Mucosa of descending colon (tissue), 3 donors: Measurements from ENCODE around the gene SLC9A3. TPM values are rescaled to one million over a fixed set of nuclear protein-coding genes. Genes with fewer than 3 reads are reported as not detected.

Experiments used
- ATAC-seq: fragments of 200-7000 bp; cut with Tn5 transposase; one replicate; pipeline ENCODE4 v1.9.1; 2020; ENCODE audit warnings: mild to moderate bottlenecking, moderate library complexity
- DNase-seq, 3 donors: peaks; one replicate each; pipeline ENCODE4 v3.0.0-alpha.2; 2020
- H3K36me3 ChIP-seq: fragments of 200-600 bp; one replicate; pipeline ENCODE4 v1.8.0; 2021; ENCODE audit warnings: low read depth, mild to moderate bottlenecking
- H3K4me1 ChIP-seq: fragments of 200-600 bp; one replicate; pipeline ENCODE4 v1.8.0; 2021; ENCODE audit warnings: low read depth, mild to moderate bottlenecking
- H3K4me3 ChIP-seq: fragments of 200-600 bp; one replicate; pipeline ENCODE4 v1.8.0; 2021; ENCODE audit warnings: mild to moderate bottlenecking
- H3K9me3 ChIP-seq: fragments of 200-600 bp; one replicate; pipeline ENCODE4 v1.8.0; 2021; ENCODE audit warnings: mild to moderate bottlenecking
- intact Hi-C, 2 donors: fragments of 100-400 bp; cut with DNase I in 1 of 2; cut with micrococcal nuclease in 1 of 2; formaldehyde crosslinking; loops; one replicate each; pipeline versions ENCODE4 v1.11.0 to v1.11.1; 2022; cut with DNase I, micrococcal nuclease
- total RNA-seq, 3 donors: library from RNA; stranded (reverse); fragmentation: NEBNext Ultra II Directional in 2 of 3; extraction: Animal tissue kit (Norgen Biotek cat#: 25700) in 2 of 3; gene quantifications; one replicate each; pipeline versions ENCODE4 v1.2.1 to v1.2.4, GENCODE V29; 2021 to 2023
- TF ChIP-seq, protein P1 (sequence below): fragments of 200-600 bp; IDR thresholded peaks from one replicate; pipeline ENCODE4 v1.8.0; 2022; ENCODE audit warnings: antibody characterized with exemption, mild to moderate bottlenecking
- donor health status: DM: no; HTN: no; CAD: no; lungs with moderate emphysema.
- donor health status: DM: no; HTN: no; CAD: no.
- donor health status: DM: no; HTN: yes; CAD: no.

The SLC9A3 gene
- total RNA-seq, 3 donors from 2014 or later, result 29.2 to 272 (median 77.7) TPM

DNA sequence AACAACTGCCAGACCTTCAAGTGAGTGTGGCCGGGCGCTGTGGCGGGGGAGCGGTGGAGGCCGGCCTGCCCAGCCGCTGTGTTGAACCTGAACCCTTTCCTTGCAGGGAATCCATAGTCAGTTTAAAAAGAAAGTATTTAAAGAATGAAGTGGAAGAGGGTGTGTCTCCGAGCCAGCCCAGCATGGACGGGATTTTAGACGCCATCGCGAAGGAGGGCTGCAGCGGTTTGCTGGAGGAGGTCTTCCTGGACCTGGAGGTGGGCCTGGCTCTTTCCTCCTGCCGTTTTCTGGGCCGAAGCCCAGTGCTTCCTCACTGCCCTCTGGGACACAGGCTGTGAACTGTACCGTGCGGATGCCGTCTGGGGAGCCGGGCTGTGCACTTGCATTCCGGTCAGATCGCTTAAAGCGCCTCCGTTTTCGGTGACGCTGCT is 62.2 kb downstream of the SLC9A3 start:
- DNase-seq (peak in 1 of 3 donors; percentile 16), ATAC-seq (no peak)
- H3K4me1 ChIP-seq, result no peaks in the 10 kb centered on the region
- H3K36me3 ChIP-seq, result peaks cover 18% of the 10 kb centered on the region
- intact Hi-C loops, result no loop called here
- TF ChIP-seq, protein P1, sequence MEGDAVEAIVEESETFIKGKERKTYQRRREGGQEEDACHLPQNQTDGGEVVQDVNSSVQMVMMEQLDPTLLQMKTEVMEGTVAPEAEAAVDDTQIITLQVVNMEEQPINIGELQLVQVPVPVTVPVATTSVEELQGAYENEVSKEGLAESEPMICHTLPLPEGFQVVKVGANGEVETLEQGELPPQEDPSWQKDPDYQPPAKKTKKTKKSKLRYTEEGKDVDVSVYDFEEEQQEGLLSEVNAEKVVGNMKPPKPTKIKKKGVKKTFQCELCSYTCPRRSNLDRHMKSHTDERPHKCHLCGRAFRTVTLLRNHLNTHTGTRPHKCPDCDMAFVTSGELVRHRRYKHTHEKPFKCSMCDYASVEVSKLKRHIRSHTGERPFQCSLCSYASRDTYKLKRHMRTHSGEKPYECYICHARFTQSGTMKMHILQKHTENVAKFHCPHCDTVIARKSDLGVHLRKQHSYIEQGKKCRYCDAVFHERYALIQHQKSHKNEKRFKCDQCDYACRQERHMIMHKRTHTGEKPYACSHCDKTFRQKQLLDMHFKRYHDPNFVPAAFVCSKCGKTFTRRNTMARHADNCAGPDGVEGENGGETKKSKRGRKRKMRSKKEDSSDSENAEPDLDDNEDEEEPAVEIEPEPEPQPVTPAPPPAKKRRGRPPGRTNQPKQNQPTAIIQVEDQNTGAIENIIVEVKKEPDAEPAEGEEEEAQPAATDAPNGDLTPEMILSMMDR, result no peak
- H3K4me3 ChIP-seq, result no peak overlapping the region
- no peaks in the 10 kb centered on the region for H3K9me3 ChIP-seq

DNA sequence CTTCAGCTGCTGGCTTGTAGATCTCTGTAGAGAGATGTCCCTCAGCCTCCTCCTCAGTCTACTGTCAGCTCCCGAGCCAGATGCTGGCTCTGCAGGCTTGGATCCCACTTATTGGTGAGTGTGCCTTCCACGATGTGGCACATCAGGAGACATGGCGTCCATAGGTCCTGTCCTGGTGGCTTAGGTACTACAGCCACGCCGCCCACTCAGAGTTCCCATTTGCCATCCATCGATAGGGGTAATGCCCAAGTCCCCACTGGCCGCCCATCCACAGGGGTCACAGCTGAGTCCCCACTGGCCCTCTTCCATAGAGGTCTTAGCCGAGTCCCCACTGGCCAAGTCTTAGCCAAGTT is 64.0 kb downstream of the SLC9A3 start:
- no peak for DNase-seq
- intact Hi-C loops, result no loop called here

DNA sequence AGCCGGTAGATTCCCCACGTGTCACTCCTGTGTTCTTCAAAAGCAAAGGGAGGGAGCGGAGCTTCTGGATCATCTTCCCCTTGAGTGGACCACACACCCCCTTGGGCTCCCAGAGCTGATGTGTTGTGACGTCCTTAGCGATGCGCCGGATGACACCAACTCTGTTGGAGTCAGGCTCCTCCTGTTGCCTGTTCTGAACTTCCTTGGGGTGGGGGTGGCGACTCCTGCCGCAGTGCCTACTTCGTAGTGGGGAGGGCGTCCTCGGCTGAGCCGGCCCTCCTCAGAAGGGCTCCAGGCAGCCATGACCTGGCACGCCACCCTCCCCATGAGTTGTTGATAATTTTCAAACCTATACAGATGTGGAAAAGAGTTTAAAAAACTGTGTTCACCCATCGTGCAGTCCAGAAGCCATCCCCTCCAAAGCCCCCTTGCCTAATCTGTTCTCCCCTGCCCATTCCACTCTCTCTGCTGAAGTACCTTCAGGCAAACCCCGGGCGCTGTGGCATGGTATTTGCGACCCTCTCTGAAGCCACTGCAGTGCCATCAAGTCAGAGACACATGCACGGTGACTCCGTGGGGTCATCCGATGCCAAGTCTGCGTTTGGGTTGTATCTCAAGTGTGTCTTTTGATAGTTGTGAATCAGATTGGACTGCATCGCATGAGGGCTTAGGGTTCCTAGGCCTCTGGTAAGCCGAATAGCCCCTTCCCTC is 64.5 kb downstream of the SLC9A3 start:
- no peaks in the 10 kb centered on the region for H3K4me1 ChIP-seq
- TF ChIP-seq, protein P1, result no peak
- no peaks in the 10 kb centered on the region for H3K9me3 ChIP-seq
- H3K36me3 ChIP-seq, result peaks cover 17% of the 10 kb centered on the region
- ATAC-seq (no peak), DNase-seq (peak in 1 of 3 donors; percentile 14)
- intact Hi-C loops, result no loop called here
- no peak overlapping the region for H3K4me3 ChIP-seq

More for the DNA sequence above, 64.0 kb downstream of the SLC9A3 start:
- Histone ChIP-seq H3K4me1 (no peaks in the 10 kb centered on the region), H3K4me3 (no peak overlapping the region), H3K36me3 (peaks cover 18% of the 10 kb centered on the region), H3K9me3 (no peaks in the 10 kb centered on the region)
- ATAC-seq, result no peak
- TF ChIP-seq, protein P1, result no peak

DNA sequence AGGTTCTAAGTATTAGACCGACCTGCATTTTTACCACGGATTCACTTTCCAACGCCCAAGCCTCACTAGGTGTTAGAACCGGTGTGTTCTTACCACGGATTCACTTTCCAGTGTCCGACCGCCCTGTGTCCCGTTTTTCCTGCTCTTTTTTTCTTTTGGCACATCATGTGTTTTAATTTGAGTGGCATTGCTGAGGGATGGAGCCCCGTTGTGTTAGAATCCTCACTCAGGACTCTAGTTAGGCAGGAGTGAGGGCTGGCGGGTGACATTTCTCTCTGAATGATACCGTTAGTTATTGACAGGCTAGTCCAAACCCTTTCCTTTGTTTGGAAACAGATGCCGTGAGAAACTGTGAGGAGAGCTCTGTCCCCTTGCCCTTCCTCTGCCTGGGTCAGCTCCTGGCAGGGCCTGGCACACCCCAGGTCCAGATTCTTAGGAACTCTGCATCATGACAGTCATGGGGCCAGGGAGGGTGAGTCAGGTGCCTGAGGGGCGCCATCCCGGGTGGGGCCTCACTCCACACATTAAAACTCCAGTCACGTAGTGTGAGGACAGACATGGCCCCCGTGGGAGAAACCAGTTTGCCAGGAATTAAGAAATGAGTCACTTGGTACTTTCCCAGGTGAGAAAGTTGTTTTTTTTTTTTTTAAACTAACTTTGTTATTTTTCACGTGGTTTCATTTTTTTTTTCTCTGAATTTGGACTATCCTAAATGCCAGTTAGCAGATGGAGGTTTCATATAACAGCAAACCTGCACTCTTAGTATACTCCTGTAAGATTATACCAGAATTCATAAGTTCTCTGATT is 65.5 kb downstream of the SLC9A3 start:
- ATAC-seq, result no peak
- DNase-seq, result peak in 1 of 3 donors; percentile 13
- H3K36me3 ChIP-seq, result peaks cover 17% of the 10 kb centered on the region
- intact Hi-C loops, result no loop called here
- H3K9me3 ChIP-seq, result no peaks in the 10 kb centered on the region
- H3K4me3 ChIP-seq, result no peak overlapping the region
- no peaks in the 10 kb centered on the region for H3K4me1 ChIP-seq
- TF ChIP-seq, protein P1, result no peak

DNA sequence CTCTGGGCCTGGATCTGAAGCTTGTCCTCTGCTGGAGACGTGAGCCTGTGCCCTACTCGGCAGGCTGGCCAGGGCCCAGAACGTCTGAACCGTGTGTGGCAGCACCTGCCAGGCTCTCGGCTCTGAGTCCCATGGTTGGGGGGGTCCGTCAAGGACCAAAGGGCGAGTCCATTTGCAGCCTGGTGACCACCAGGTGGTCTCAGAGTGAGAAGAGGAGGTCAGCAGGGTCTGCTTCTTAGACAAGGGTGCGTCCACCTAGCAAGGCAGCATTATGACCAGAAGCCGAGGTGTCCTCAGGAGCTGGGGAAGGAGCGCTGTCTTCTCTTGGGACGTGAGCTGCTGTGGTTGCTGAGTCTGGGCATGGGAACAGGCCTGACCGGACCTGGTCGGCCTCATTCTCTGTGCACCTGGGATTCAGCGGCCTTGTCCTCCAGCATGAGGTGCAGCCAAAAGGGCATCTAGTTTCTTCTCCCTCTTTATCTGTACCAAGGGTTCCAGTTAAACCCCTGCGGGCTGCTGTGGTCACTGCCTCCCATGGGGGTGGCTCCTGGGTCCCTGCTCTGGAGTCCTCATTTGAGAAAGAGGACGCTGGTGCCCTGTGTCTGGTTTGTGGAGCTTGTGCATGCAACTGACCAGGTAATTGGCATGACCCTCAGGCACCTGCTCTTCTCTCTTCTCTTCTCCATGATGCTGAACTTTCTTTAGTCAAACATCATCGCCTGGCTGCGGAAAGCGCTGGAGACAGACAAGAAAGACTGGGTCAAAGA is 66.9 kb downstream of the SLC9A3 start:
- no peaks in the 10 kb centered on the region for H3K9me3 ChIP-seq
- intact Hi-C loops, result no loop called here
- DNase-seq (no peak), ATAC-seq (no peak)
- H3K4me3 ChIP-seq, result no peak overlapping the region
- no peaks in the 10 kb centered on the region for H3K4me1 ChIP-seq
- peaks cover 11% of the 10 kb centered on the region for H3K36me3 ChIP-seq
- TF ChIP-seq, protein P1, result no peak
